ENCODE results near the gene RGMA.

DNA sequence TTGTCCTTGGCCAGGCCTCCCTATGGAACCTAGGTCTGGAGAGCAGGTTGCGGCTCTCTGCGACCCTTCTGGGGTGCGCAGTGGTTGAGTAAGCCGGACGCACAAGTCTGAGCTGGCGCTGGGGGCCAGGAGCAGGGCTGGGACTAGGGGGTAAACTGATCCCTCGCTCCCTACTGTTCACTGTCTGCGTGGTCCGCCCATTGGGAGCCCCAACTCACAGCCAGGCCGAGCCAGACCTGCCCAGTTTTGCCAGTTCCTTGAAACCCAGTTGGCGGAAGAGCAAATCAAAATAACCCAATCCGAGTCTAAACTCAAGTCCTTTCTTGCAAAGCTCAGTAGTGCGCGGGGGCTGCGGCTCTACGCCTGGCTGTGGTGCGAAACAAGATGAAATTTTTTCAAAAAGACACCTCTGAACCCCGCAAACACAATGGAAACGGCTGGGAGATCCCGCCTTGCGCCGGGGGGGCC is 17.5 kb downstream of the RGMA start:
- TF ChIP-seq GATA3 (IDR thresholded peaks at IDR 0.05; ENCODE audit: low read depth, low read length) (no peak), GATA2 (IDR thresholded peaks at IDR 0.05; ENCODE audit: low read depth, low read length) (no peak)

All from SH-SY5Y (cell line).